ENCODE data around the gene DNAJB11.

DNA sequence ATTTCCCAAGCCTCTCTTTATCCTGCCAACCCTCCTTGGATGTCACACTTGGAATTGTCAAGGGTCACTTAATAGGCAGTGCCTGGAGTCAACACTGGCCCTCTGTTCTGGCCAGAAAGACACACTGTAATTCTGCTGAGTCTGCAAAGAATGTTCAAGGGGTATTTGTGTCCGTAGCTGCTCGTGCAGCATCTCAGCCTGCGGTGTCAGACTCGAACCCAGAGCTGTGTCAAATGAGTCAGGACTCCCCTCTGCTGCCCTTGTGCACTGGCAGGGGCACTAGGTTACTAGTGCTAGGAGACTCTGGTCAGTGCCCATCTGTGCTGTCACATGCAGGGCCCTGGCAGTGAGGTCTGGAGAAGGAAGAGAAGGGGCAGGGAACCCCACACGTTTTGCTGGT, 41.5 kb downstream of the DNAJB11 start:
- TF ChIP-seq, protein P1, sequence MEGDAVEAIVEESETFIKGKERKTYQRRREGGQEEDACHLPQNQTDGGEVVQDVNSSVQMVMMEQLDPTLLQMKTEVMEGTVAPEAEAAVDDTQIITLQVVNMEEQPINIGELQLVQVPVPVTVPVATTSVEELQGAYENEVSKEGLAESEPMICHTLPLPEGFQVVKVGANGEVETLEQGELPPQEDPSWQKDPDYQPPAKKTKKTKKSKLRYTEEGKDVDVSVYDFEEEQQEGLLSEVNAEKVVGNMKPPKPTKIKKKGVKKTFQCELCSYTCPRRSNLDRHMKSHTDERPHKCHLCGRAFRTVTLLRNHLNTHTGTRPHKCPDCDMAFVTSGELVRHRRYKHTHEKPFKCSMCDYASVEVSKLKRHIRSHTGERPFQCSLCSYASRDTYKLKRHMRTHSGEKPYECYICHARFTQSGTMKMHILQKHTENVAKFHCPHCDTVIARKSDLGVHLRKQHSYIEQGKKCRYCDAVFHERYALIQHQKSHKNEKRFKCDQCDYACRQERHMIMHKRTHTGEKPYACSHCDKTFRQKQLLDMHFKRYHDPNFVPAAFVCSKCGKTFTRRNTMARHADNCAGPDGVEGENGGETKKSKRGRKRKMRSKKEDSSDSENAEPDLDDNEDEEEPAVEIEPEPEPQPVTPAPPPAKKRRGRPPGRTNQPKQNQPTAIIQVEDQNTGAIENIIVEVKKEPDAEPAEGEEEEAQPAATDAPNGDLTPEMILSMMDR (IDR thresholded peaks at IDR 0.05) = no peak
- TF ChIP-seq POLR2A (IDR thresholded peaks at IDR 0.05) (no peak), POLR2AphosphoS5 (IDR thresholded peaks at IDR 0.05) (no peak)

Data from prostate gland (tissue), 2 donors.